ENCODE results near the gene DAO.

The DAO gene

DNA sequence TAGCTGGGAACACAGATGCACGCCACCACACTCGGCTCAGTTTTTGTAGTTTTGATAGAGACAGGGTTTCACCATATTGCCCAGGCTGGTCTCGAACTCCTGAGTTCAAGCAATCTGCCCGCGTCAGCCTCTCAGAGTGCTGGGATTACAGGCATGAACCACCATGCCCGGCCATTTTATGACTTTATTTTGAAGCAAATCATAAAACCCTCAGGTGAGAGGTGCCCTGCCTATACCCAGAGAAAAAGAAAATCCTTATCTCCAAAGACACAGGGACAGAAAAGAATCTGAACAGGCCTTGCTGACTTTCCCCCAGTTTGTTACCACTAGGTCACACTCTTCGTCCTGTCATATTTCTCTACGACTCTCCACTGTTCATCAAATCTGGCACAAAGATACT, 48.8 kb downstream of the DAO start:
- DNase-seq = no peak

GRCh38 chr12:108930155-108930554, 50.3 kb downstream of the DAO start:
- DNase-seq = no peak

- no peak for DNase-seq
Measured at GRCh38 chr12:108930756-108931155, 50.9 kb downstream of the DAO start.

DNA sequence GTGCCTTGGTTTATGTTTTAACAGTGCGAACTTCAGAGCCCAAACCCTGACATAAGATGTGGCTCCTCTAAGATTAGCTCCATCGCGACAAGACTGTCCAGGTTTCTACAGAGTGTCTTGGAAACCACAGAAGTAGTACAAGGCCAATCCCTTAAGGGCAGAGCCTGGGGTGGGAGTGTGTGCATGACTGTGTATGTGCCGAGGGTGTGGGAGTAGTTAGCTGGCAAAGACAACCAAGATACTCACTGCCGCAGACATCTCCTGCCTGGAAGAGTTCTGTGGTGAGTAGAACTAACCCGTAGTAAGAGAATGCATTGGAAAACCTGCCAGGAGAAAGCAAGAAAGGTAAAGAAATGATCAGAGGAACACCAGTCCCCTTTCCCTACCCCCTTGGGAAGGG, 54.1 kb downstream of the DAO start:
- DNase-seq = no peak

- DNase-seq = no peak
Measured at GRCh38 chr12:108935159-108935763, 55.4 kb downstream of the DAO start.

DNA sequence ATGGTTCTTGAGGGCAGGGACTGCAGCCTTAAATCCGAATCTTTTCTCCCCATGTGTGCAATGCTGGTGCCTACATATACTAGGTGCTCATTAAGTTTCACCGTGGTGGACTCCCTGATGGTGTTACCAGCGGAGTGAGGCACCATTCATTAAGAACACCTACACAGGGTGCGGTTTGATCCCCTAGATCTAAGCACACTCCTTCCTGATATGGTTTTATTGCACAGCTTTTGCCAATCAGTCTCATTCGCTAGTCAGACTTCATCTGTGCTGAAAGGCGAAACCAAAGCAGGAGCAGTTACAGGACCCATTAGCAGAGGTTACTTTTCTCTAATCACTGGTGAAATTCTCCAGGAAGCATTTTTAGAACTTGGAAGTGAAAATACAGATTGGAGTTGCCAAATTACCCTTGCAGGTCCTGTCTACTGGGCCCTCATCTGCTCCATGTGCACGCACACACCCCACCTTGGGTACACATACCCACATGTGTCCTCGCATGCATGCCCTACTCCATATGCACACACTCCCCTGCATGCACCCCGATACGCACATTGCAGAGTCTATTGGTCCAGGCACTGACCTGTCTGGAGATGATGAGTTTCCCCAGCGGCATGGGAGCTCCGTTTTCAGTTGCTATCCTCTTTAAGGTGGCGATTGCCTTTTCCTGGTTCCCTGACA, 58.5 kb downstream of the DAO start:
- DNase-seq = no peak

- no peak for DNase-seq
Measured at GRCh38 chr12:108939594-108939993, 59.7 kb downstream of the DAO start.

- DNase-seq = no peak
Measured at GRCh38 chr12:108940138-108940537, 60.2 kb downstream of the DAO start.

DNA sequence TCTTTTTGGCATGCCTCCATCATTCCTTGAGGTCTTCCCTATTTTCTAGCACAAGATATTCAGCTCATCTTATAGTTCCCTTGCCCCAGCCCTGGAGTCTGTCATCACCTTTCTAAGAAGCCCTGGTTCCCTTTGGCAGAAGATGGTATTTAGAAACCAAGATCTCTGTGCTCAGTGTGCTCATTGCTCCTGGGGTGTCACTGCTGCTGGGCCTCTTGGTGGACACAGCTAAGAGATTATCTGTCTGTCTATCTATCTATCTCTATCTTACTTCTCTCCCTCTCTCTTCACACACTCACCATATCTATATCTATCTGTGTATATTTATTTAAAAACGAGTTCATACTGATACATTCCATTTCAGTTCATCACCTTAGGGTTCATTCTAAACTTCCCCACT, 67.2 kb downstream of the DAO start:
- DNase-seq = no peak

GRCh38 chr12:108948367-108948766, 68.5 kb downstream of the DAO start:
- no peak for DNase-seq

GRCh38 chr12:108949976-108950375, 70.1 kb downstream of the DAO start:
- no peak for DNase-seq
